CD4-positive, CD25-positive, alpha-beta regulatory T cell (primary cell): ENCODE data around the gene ZDBF2. TPM values are rescaled to one million over a fixed set of nuclear protein-coding genes. Genes with fewer than 3 reads are reported as not detected.
A peak's percentile ranks its signal among the peaks of the same experiment; 100 is the strongest.

Source experiments
- ATAC-seq, 2 donors: fragments of 150-1000 bp; cut with Tn5 transposase; one replicate each; pipeline ENCODE4 v1.10.0; 2021; ENCODE audit warnings: low read depth in 2 of 2, moderate number of reproducible peaks in 2 of 2, moderate library complexity in 1 of 2
- DNase-seq, 3 donors: peaks; one replicate each; pipeline versions ENCODE4 v3.0.0 to v3.0.0-alpha.2; 2012 to 2022; ENCODE audit warnings: mixed read lengths in 1 of 3
- H3K27ac ChIP-seq: one replicate; pipeline ENCODE4 v1.7.0; 2013; ENCODE audit warnings: mild to moderate bottlenecking, low read length; ENCODE audit not compliant: insufficient read depth, poor library complexity, severe bottlenecking
- H3K27me3 ChIP-seq: one replicate; pipeline ENCODE4 v1.7.0; 2013; ENCODE audit warnings: low read length; ENCODE audit not compliant: control insufficient read depth, insufficient read depth
- H3K36me3 ChIP-seq: one replicate; pipeline ENCODE4 v1.7.0; 2013; ENCODE audit warnings: mild to moderate bottlenecking, low read length, moderate library complexity; ENCODE audit not compliant: control insufficient read depth, insufficient read depth
- H3K4me1 ChIP-seq: 2 replicates; pipeline ENCODE4 v1.7.0; 2013; ENCODE audit warnings: mild to moderate bottlenecking, low read length; ENCODE audit not compliant: insufficient read depth, control insufficient read depth, poor library complexity, severe bottlenecking
- H3K4me3 ChIP-seq: one replicate; pipeline ENCODE4 v1.7.0; 2013; ENCODE audit warnings: low read depth, mild to moderate bottlenecking, low read length, moderate library complexity
- H3K9me3 ChIP-seq, 2 experiments: 1 replicate in 1 of 2; 2 replicates in 1 of 2; pipeline ENCODE4 v1.7.0; 2013; ENCODE audit warnings: low read length in 2 of 2, mild to moderate bottlenecking in 1 of 2, moderate library complexity in 1 of 2; ENCODE audit not compliant: control insufficient read depth in 2 of 2
- H3K27ac Mint-ChIP-seq, 3 donors: one replicate each; pipeline ENCODE4 v1.8.0; 2020 to 2022; ENCODE audit warnings: mild to moderate bottlenecking in 3 of 3, mixed read lengths in 3 of 3, moderate library complexity in 2 of 3
- H3K27me3 Mint-ChIP-seq: one replicate; pipeline ENCODE4 v1.8.0; 2022; ENCODE audit warnings: mild to moderate bottlenecking, mixed read lengths
- H3K36me3 Mint-ChIP-seq: one replicate; pipeline ENCODE4 v1.8.0; 2020; ENCODE audit warnings: mixed read lengths
- H3K4me1 Mint-ChIP-seq, 4 donors: one replicate each; pipeline ENCODE4 v1.8.0; 2020 to 2022; ENCODE audit warnings: mixed read lengths in 4 of 4, mild to moderate bottlenecking in 1 of 4
- H3K4me3 Mint-ChIP-seq, 4 donors: one replicate each; pipeline ENCODE4 v1.8.0; 2020 to 2022; ENCODE audit warnings: mild to moderate bottlenecking in 4 of 4, mixed read lengths in 4 of 4, moderate library complexity in 3 of 4
- H3K9me3 Mint-ChIP-seq, 7 donors: one replicate each; pipeline ENCODE4 v1.8.0; 2020 to 2022; ENCODE audit warnings: mixed read lengths in 7 of 7, mild to moderate bottlenecking in 3 of 7, moderate library complexity in 2 of 7
- polyA plus RNA-seq, 4 donors: library from polyadenylated mRNA; unstranded; fragments of 300-500 nt; fragmentation: Illumina TruSeq; gene quantifications; one replicate each; pipeline ENCODE4 v1.2.3, GENCODE V29; 2021
- total RNA-seq: library from RNA; stranded (reverse); gene quantifications from one replicate; pipeline ENCODE4 v1.2.3, GENCODE V29; 2022

The ZDBF2 gene
- total and polyA plus RNA-seq, 5 donors from 2014 or later, result 3.2 to 26.8 (median 4.5) TPM

- Histone ChIP-seq H3K9me3 (no peaks in the 10 kb centered on the region), H3K4me1 (no peaks in the 10 kb centered on the region), H3K4me3 (no peak overlapping the region), H3K27me3 (peaks cover 3% of the 10 kb centered on the region), H3K36me3 (no peaks in the 10 kb centered on the region), H3K27ac (no peak overlapping the region)
- no peak for ATAC-seq
- H3K27ac Mint-ChIP-seq, result no peak overlapping the region
- no peaks in the 10 kb centered on the region for H3K27me3 Mint-ChIP-seq
- no peak overlapping the region for H3K4me3 Mint-ChIP-seq
- H3K4me1 Mint-ChIP-seq, result no peaks in the 10 kb centered on the region
- no peaks in the 10 kb centered on the region for H3K36me3 Mint-ChIP-seq
- peaks cover 0 to 7% (median 0%) of the 10 kb centered on the region in 7 donors for H3K9me3 Mint-ChIP-seq
- no peak for DNase-seq
These were observed 62.4 kb downstream of the ZDBF2 start for GRCh38 chr2:206336861-206337260.

DNA sequence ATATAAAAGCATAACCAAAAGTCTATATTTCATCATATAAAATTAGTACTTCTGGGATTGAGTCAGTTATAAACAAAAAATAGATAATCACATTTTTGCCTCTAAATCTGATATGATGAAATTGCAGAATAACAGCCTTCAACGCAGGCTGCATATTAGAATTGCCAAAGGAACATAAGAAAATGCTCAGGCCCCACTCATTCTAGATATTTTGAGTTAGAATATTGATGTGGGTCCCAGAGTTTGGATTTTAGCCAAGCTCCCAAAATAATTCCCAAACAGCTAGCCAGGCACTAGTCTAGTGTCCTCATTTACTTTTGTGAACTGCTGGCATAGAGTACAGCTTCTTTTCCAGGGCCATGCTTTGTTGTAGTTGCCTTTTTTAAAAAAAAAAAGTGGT lies 63.5 kb downstream of the ZDBF2 start:
- Mint-ChIP-seq H3K27me3 (no peaks in the 10 kb centered on the region), H3K4me1 (no peaks in the 10 kb centered on the region), H3K4me3 (no peak overlapping the region), H3K27ac (no peak overlapping the region), H3K9me3 (peaks cover 0 to 7% (median 0%) of the 10 kb centered on the region in 7 donors), H3K36me3 (no peaks in the 10 kb centered on the region)
- H3K4me3 ChIP-seq, result no peak overlapping the region
- no peaks in the 10 kb centered on the region for H3K9me3 ChIP-seq
- H3K4me1 ChIP-seq, result no peaks in the 10 kb centered on the region
- no peaks in the 10 kb centered on the region for H3K36me3 ChIP-seq
- H3K27ac ChIP-seq, result no peak overlapping the region
- peaks cover 3% of the 10 kb centered on the region for H3K27me3 ChIP-seq
- ATAC-seq (no peak), DNase-seq (no peak)

DNA sequence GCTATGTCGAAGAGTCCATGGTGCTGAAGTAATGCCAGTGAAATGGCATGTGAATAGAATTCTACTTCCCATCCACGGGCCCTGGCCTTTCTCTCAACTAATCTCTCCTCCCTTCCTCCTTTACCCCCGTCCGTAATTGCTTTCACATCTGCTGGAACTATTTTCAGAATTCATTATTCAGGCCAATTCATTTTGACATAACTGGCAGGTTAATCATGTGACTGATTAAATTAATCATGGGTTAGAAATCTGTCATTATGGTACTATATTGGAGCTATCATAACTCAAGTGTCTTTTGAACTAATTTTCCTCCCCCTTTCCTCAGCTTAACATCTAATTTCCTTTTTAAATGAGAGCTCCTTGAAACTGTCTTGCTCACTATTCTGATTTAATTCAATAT lies 66.9 kb downstream of the ZDBF2 start:
- Mint-ChIP-seq H3K4me3 (no peak overlapping the region), H3K27me3 (no peaks in the 10 kb centered on the region), H3K36me3 (no peaks in the 10 kb centered on the region), H3K27ac (peak overlapping the region in 1 of 3 donors; percentile 72), H3K9me3 (peaks cover 0 to 7% (median 0%) of the 10 kb centered on the region in 7 donors), H3K4me1 (no peaks in the 10 kb centered on the region)
- no peaks in the 10 kb centered on the region for H3K36me3 ChIP-seq
- DNase-seq, result no peak
- H3K4me3 ChIP-seq, result no peak overlapping the region
- H3K27ac ChIP-seq, result no peak overlapping the region
- H3K27me3 ChIP-seq, result no peaks in the 10 kb centered on the region
- no peaks in the 10 kb centered on the region for H3K4me1 ChIP-seq
- no peak for ATAC-seq
- H3K9me3 ChIP-seq, result no peaks in the 10 kb centered on the region

DNA sequence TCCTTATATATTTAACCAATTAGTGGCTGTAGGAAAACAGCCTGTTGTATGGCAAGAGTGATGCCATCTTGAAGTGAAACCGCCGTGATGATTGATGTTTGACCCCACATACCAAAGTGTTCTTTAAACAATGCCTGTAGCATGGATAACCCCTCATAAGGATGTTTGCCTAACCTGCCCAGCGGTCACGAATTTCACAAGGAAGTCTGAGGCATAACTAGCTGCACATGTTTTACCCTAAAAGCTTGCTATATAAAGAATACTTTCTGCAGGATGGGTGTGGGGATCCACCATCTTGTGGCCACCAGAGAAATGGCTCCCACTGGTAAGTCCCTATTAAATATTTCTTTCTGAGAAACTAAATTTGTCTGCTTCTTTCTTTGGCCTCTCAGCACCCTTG lies 68.7 kb downstream of the ZDBF2 start:
- Histone ChIP-seq H3K4me1 (no peaks in the 10 kb centered on the region), H3K9me3 (no peaks in the 10 kb centered on the region), H3K4me3 (no peak overlapping the region), H3K27me3 (no peaks in the 10 kb centered on the region), H3K27ac (no peak overlapping the region), H3K36me3 (no peaks in the 10 kb centered on the region)
- H3K4me3 Mint-ChIP-seq, result no peak overlapping the region
- no peaks in the 10 kb centered on the region for H3K27me3 Mint-ChIP-seq
- no peak for DNase-seq
- no peak overlapping the region for H3K27ac Mint-ChIP-seq
- H3K36me3 Mint-ChIP-seq, result no peaks in the 10 kb centered on the region
- H3K9me3 Mint-ChIP-seq, result peaks cover 0 to 7% (median 0%) of the 10 kb centered on the region in 7 donors
- no peak for ATAC-seq
- H3K4me1 Mint-ChIP-seq, result no peaks in the 10 kb centered on the region

- DNase-seq (no peak), ATAC-seq (no peak)
- no peaks in the 10 kb centered on the region for H3K36me3 Mint-ChIP-seq
- H3K9me3 Mint-ChIP-seq, result peaks cover 0 to 5% (median 2%) of the 10 kb centered on the region in 7 donors
- H3K27me3 ChIP-seq, result no peaks in the 10 kb centered on the region
- no peak overlapping the region for H3K4me3 Mint-ChIP-seq
- no peaks in the 10 kb centered on the region for H3K4me1 Mint-ChIP-seq
- H3K27me3 Mint-ChIP-seq, result no peaks in the 10 kb centered on the region
- no peaks in the 10 kb centered on the region for H3K9me3 ChIP-seq
- no peak overlapping the region for H3K27ac Mint-ChIP-seq
- no peak overlapping the region for H3K4me3 ChIP-seq
- no peaks in the 10 kb centered on the region for H3K36me3 ChIP-seq
- no peaks in the 10 kb centered on the region for H3K4me1 ChIP-seq
- no peak overlapping the region for H3K27ac ChIP-seq
These were observed 69.4 kb downstream of the ZDBF2 start for GRCh38 chr2:206343816-206344215.

GRCh38 chr2:206345606-206346005 lies 71.1 kb downstream of the ZDBF2 start:
- Histone ChIP-seq H3K4me1 (no peaks in the 10 kb centered on the region), H3K9me3 (no peaks in the 10 kb centered on the region), H3K36me3 (no peaks in the 10 kb centered on the region), H3K27me3 (no peaks in the 10 kb centered on the region), H3K27ac (no peak overlapping the region), H3K4me3 (no peak overlapping the region)
- Mint-ChIP-seq H3K9me3 (peaks cover 0 to 10% (median under 1%) of the 10 kb centered on the region in 7 donors), H3K36me3 (no peaks in the 10 kb centered on the region), H3K27me3 (no peaks in the 10 kb centered on the region), H3K4me1 (no peaks in the 10 kb centered on the region), H3K4me3 (no peak overlapping the region), H3K27ac (no peak overlapping the region)
- ATAC-seq (no peak), DNase-seq (no peak)

GRCh38 chr2:206349375-206349774 lies 74.9 kb downstream of the ZDBF2 start:
- H3K36me3 ChIP-seq, result no peaks in the 10 kb centered on the region
- no peak overlapping the region for H3K27ac ChIP-seq
- Mint-ChIP-seq H3K36me3 (no peaks in the 10 kb centered on the region), H3K27ac (no peak overlapping the region), H3K4me1 (peaks cover 0 to 6% (median 1%) of the 10 kb centered on the region in 4 donors), H3K27me3 (no peaks in the 10 kb centered on the region), H3K9me3 (peaks cover 0 to 10% (median 0%) of the 10 kb centered on the region in 7 donors), H3K4me3 (no peak overlapping the region)
- no peaks in the 10 kb centered on the region for H3K4me1 ChIP-seq
- DNase-seq, result no peak
- no peaks in the 10 kb centered on the region for H3K9me3 ChIP-seq
- H3K4me3 ChIP-seq, result no peak overlapping the region
- no peak for ATAC-seq
- H3K27me3 ChIP-seq, result no peaks in the 10 kb centered on the region

DNA sequence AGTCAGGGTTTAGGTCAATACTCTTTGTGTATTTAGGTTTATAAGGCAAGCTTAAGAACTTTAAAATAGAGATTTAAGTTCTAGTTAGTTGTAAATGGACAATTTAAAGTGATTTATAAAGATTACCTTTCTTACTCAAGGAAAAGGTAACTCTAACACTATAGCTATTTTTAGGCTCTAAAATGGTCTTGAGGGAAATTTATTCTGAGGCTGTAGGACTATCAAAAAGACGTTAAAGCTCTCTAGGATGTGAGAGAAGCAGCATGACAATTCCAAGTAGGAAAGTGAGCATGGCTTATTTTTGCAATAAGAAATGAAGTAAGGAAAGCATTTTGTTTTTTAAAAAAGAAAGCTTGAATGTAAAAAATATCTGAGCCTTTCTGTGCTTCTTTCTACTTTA lies 78.1 kb downstream of the ZDBF2 start:
- Histone ChIP-seq H3K27me3 (no peaks in the 10 kb centered on the region), H3K9me3 (no peaks in the 10 kb centered on the region), H3K36me3 (no peaks in the 10 kb centered on the region), H3K4me1 (no peaks in the 10 kb centered on the region), H3K4me3 (no peak overlapping the region), H3K27ac (no peak overlapping the region)
- DNase-seq, result no peak
- no peaks in the 10 kb centered on the region for H3K36me3 Mint-ChIP-seq
- no peak overlapping the region for H3K27ac Mint-ChIP-seq
- H3K4me1 Mint-ChIP-seq, result peaks cover 0 to 6% (median 2%) of the 10 kb centered on the region in 4 donors
- H3K27me3 Mint-ChIP-seq, result no peaks in the 10 kb centered on the region
- no peak for ATAC-seq
- peaks cover 0 to 9% (median 0%) of the 10 kb centered on the region in 7 donors for H3K9me3 Mint-ChIP-seq
- H3K4me3 Mint-ChIP-seq, result no peak overlapping the region
